Keratinocyte (primary cell): ENCODE data around the gene DEPDC1B. TPM values are rescaled to one million over a fixed set of nuclear protein-coding genes. Genes with fewer than 3 reads are reported as not detected.
"Not testable (repeated sequence)": the region's sequence is repeated elsewhere in the genome, so short reads cannot be mapped to it uniquely, and the experiment has no call there.

Experiments
- DNase-seq: peaks from one replicate; pipeline ENCODE4 v3.0.0-alpha.2; 2011; ENCODE audit warnings: low read depth, missing footprints, low spot score
- FAIRE-seq: peaks from 2 replicates; lab custom pipeline; 2011; peaks lifted over from hg19 to GRCh38; lab: Jason Lieb, UNC
- H2AFZ ChIP-seq: 2 replicates; pipeline ENCODE4 v1.6.0; 2012; ENCODE audit warnings: low read length, control low read depth, inconsistent platforms; ENCODE audit not compliant: control insufficient read depth
- H3K27ac ChIP-seq: 2 replicates; pipeline ENCODE4 v1.5.1; 2011; ENCODE audit warnings: low read length; ENCODE audit not compliant: control insufficient read depth, insufficient read depth
- H3K27me3 ChIP-seq: 3 replicates; pipeline ENCODE4 v1.6.0; 2011; ENCODE audit warnings: low read length; ENCODE audit not compliant: control insufficient read depth, insufficient read depth; ENCODE audit errors: extremely low read depth
- H3K36me3 ChIP-seq, 2 experiments: 2 replicates in 1 of 2; 3 replicates in 1 of 2; pipeline ENCODE4 v1.5.1; 2011; ENCODE audit warnings: low read length in 2 of 2, mild to moderate bottlenecking in 1 of 2; ENCODE audit not compliant: control insufficient read depth in 2 of 2, insufficient read depth in 2 of 2; ENCODE audit errors: extremely low read depth in 1 of 2
- H3K4me1 ChIP-seq: 3 replicates; pipeline ENCODE4 v1.5.1; 2011; ENCODE audit warnings: low read length; ENCODE audit not compliant: control insufficient read depth, insufficient read depth; ENCODE audit errors: extremely low read depth
- H3K4me2 ChIP-seq: 3 replicates; pipeline ENCODE4 v1.6.0; 2011; ENCODE audit warnings: low read depth, low read length; ENCODE audit not compliant: control insufficient read depth, insufficient read depth; ENCODE audit errors: extremely low read depth
- H3K4me3 ChIP-seq, 3 experiments: fragments of 200-600 bp in 1 of 3; sonication (generic) in 1 of 3; 2 replicates in 2 of 3; 3 replicates in 1 of 3; pipeline ENCODE4 v1.5.1; 2011 to 2016; ENCODE audit warnings: low read length in 3 of 3, mild to moderate bottlenecking in 3 of 3, control low read depth in 2 of 3, inconsistent platforms in 1 of 3, low read depth in 1 of 3, mixed read lengths in 1 of 3, mixed run types in 1 of 3, moderate library complexity in 1 of 3; ENCODE audit not compliant: control insufficient read depth in 2 of 3, insufficient read depth in 2 of 3; ENCODE audit errors: extremely low read depth in 1 of 3
- H3K79me2 ChIP-seq: 2 replicates; pipeline ENCODE4 v1.6.0; 2012; ENCODE audit warnings: low read length; ENCODE audit not compliant: control insufficient read depth, insufficient read depth
- H3K9ac ChIP-seq: 3 replicates; pipeline ENCODE4 v1.6.0; 2011; ENCODE audit warnings: low read length; ENCODE audit not compliant: control insufficient read depth, insufficient read depth; ENCODE audit errors: extremely low read depth
- H3K9me1 ChIP-seq: 3 replicates; pipeline ENCODE4 v1.6.0; 2011; ENCODE audit warnings: low read length; ENCODE audit not compliant: control insufficient read depth, insufficient read depth; ENCODE audit errors: extremely low read depth
- H3K9me3 ChIP-seq: 2 replicates; pipeline ENCODE4 v1.5.1; 2012; ENCODE audit warnings: low read depth, low read length; ENCODE audit not compliant: control insufficient read depth
- H4K20me1 ChIP-seq: 3 replicates; pipeline ENCODE4 v1.6.0; 2011; ENCODE audit warnings: low read length; ENCODE audit not compliant: control insufficient read depth, insufficient read depth; ENCODE audit errors: extremely low read depth
- EZH2 ChIP-seq: IDR thresholded peaks from one replicate; pipeline ENCODE4 v1.6.1; 2012; ENCODE audit warnings: inconsistent platforms, mild to moderate bottlenecking, low read length, moderate library complexity
- dilution Hi-C: fragments of 300-500 bp; cut with MboI; formaldehyde crosslinking; loops from one replicate; pipeline ENCODE4 v1.7.0; 2020; ENCODE audit warnings: low sequenced_read_pairs; ENCODE audit not compliant: extremely low pct_ligation_motif_present
- polyA plus RNA-seq, 5 experiments: library from polyadenylated mRNA; depleted of rRNA in 3 of 5; stranded (reverse) in 3 of 5; stranded (forward) in 1 of 5; unstranded in 1 of 5; fragments of >200 nt; gene quantifications; 1 replicate in 1 of 5; 2 replicates in 3 of 5; 3 replicates in 1 of 5; pipeline versions ENCODE4 v1.2.1 to v1.2.3, GENCODE V29; 2011 to 2012; ENCODE audit warnings: missing spikeins in 2 of 5, low read depth in 1 of 5, low replicate concordance in 1 of 5
- TF ChIP-seq, protein P1 (sequence below), 3 experiments: IDR thresholded peaks in 1 of 3; conservative IDR thresholded peaks in 1 of 3; optimal IDR thresholded peaks in 1 of 3; 2 replicates in 2 of 3; 3 replicates in 1 of 3; pipeline versions ENCODE3 to v1.5.1; 2011; ENCODE audit warnings: low read length in 3 of 3, mild to moderate bottlenecking in 3 of 3, moderate library complexity in 2 of 3, control low read depth in 1 of 3, inconsistent platforms in 1 of 3; ENCODE audit not compliant: insufficient read depth in 2 of 3; ENCODE audit errors: extremely low read depth in 1 of 3

Gene DEPDC1B
- polyA plus RNA-seq, 1 donor (not counting 4 experiments of a cell fraction or from before 2014, with no cell fraction given): 19.5 TPM

DNA sequence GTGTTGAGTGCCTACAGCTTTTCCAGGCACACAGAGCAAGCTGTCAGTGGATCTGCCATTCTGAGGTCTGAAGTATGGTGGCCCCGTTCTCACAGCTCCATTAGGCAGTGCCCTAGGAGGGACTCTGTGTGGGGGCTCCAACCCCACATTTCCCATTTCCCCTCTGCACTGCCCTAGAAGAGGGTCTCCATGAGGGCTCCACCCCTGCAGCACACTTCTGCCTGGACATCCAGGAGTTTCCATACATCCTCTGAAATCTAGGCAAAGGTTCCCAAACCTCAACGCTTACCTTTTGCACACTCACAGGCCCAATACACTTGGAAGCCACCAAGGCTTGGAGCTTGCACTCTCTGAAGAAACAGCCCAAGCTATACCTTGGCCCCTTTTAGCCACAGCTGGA lies 131.3 kb downstream of the DEPDC1B start:
- no peaks in the 10 kb centered on the region for H3K79me2 ChIP-seq
- no peak overlapping the region for H2AFZ ChIP-seq
- no peak overlapping the region for H3K27ac ChIP-seq
- DNase-seq: no peak
- H3K4me3 ChIP-seq: no peak overlapping the region
- no peaks in the 10 kb centered on the region for H4K20me1 ChIP-seq
- H3K9ac ChIP-seq: no peak overlapping the region
- H3K4me2 ChIP-seq: no peak overlapping the region
- H3K36me3 ChIP-seq: no peaks in the 10 kb centered on the region
- no peak for FAIRE-seq
- TF ChIP-seq, protein P1, sequence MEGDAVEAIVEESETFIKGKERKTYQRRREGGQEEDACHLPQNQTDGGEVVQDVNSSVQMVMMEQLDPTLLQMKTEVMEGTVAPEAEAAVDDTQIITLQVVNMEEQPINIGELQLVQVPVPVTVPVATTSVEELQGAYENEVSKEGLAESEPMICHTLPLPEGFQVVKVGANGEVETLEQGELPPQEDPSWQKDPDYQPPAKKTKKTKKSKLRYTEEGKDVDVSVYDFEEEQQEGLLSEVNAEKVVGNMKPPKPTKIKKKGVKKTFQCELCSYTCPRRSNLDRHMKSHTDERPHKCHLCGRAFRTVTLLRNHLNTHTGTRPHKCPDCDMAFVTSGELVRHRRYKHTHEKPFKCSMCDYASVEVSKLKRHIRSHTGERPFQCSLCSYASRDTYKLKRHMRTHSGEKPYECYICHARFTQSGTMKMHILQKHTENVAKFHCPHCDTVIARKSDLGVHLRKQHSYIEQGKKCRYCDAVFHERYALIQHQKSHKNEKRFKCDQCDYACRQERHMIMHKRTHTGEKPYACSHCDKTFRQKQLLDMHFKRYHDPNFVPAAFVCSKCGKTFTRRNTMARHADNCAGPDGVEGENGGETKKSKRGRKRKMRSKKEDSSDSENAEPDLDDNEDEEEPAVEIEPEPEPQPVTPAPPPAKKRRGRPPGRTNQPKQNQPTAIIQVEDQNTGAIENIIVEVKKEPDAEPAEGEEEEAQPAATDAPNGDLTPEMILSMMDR (optimal IDR thresholded peaks at IDR 0.05 in 1 of 3, IDR thresholded peaks at IDR 0.05 in 1 of 3, conservative IDR thresholded peaks at IDR 0.05 in 1 of 3; ENCODE audit: extremely low read depth in 1 of 3, insufficient read depth in 2 of 3, low read length in 3 of 3): no peak
- TF ChIP-seq EZH2: no peak
- H3K9me1 ChIP-seq: no peaks in the 10 kb centered on the region
- no peaks in the 10 kb centered on the region for H3K4me1 ChIP-seq
- no peaks in the 10 kb centered on the region for H3K27me3 ChIP-seq
- dilution Hi-C loops: no loop called here
- H3K9me3 ChIP-seq: no peaks in the 10 kb centered on the region

DNA sequence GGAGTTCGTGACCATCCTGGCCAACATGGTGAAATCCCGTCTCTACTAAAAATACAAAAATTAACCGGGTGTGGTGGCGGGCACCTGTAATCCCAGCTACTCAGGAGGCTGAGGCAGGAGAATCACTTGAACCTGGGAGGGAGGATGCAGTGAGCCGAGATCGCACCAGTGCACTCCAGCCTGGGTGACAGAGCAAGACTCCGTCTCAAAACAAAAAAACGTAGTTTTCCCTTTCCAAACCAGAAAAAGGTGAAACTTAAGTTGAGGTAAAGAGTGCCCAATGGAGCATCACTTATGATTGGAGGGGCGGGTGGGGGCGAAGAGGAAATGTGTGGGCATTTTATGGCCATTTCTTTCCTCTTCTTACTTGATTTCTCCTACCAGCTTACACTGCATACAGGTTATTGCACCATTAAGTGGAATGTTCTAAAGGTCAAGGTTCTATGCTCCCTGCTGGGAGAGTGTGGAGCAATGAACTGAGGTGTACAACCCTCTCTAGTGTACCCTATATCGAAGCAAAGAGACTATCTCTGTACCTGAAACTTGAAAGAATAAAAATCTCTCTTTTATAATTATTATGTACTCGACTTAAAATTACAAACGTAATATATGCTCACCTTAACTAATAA lies 136.2 kb downstream of the DEPDC1B start:
- Histone ChIP-seq H3K4me2 (no peak overlapping the region), H3K36me3 (no peaks in the 10 kb centered on the region), H3K4me1 (no peaks in the 10 kb centered on the region), H4K20me1 (no peaks in the 10 kb centered on the region), H3K9me3 (no peaks in the 10 kb centered on the region), H2AFZ (no peak overlapping the region), H3K79me2 (no peaks in the 10 kb centered on the region), H3K4me3 (no peak overlapping the region), H3K9me1 (no peaks in the 10 kb centered on the region), H3K27me3 (no peaks in the 10 kb centered on the region), H3K27ac (no peak overlapping the region), H3K9ac (no peak overlapping the region)
- TF ChIP-seq, protein P1 (optimal IDR thresholded peaks at IDR 0.05 in 1 of 3, IDR thresholded peaks at IDR 0.05 in 1 of 3, conservative IDR thresholded peaks at IDR 0.05 in 1 of 3; ENCODE audit: extremely low read depth in 1 of 3, insufficient read depth in 2 of 3, low read length in 3 of 3): no peak
- no peak for TF ChIP-seq EZH2
- dilution Hi-C loops: no loop called here
- FAIRE-seq (no peak), DNase-seq (no peak)

- dilution Hi-C loops: not testable (repeated sequence)
Measured at GRCh38 chr5:60553291-60553690, 146.7 kb downstream of the DEPDC1B start.

More at GRCh38 chr5:60553291-60553690, 146.7 kb downstream of the DEPDC1B start:
- H3K79me2 ChIP-seq, H2AFZ ChIP-seq, H3K9me1 ChIP-seq, H3K4me3 ChIP-seq, H4K20me1 ChIP-seq, H3K9me3 ChIP-seq, H3K4me2 ChIP-seq, FAIRE-seq, DNase-seq, H3K27ac ChIP-seq, H3K36me3 ChIP-seq, H3K4me1 ChIP-seq, H3K9ac ChIP-seq, H3K27me3 ChIP-seq: not testable (repeated sequence)
